ENCODE measurements around the gene ELFN2. TPM values are rescaled to one million over a fixed set of nuclear protein-coding genes. Genes with fewer than 3 reads are reported as not detected.

ELFN2 gene
- total and polyA plus RNA-seq, 2 experiments from 2014 or later: 0.40 to 0.53 TPM

- DNase-seq (ENCODE audit: low spot score): no peak
- Histone ChIP-seq H3K4me1 (ENCODE audit: insufficient read depth) (peaks cover 20% of the 10 kb centered on the region), H3K27ac (no peak overlapping the region), H3K79me2 (no peaks in the 10 kb centered on the region), H3K27me3 (no peaks in the 10 kb centered on the region), H3K4me3 (no peak overlapping the region), H3K4me2 (no peak overlapping the region), H4K20me1 (ENCODE audit: insufficient read depth, poor library complexity, severe bottlenecking) (no peaks in the 10 kb centered on the region), H3K9me2 (replicated peaks; ENCODE audit: insufficient read depth) (no peaks in the 10 kb centered on the region), H2AFZ (no peak overlapping the region), H3K9me3 (ENCODE audit: low read depth) (no peaks in the 10 kb centered on the region), H3K36me3 (replicated peaks; ENCODE audit: insufficient read depth, low read depth) (no peaks in the 10 kb centered on the region)
- TF ChIP-seq EZH2phosphoT487 (IDR thresholded peaks at IDR 0.05; ENCODE audit: low read depth, severe bottlenecking, unreplicated experiment) (no peak), EZH2 (IDR thresholded peaks at IDR 0.05; ENCODE audit: borderline replicate concordance) (no peak)
- TF ChIP-seq, protein P1, sequence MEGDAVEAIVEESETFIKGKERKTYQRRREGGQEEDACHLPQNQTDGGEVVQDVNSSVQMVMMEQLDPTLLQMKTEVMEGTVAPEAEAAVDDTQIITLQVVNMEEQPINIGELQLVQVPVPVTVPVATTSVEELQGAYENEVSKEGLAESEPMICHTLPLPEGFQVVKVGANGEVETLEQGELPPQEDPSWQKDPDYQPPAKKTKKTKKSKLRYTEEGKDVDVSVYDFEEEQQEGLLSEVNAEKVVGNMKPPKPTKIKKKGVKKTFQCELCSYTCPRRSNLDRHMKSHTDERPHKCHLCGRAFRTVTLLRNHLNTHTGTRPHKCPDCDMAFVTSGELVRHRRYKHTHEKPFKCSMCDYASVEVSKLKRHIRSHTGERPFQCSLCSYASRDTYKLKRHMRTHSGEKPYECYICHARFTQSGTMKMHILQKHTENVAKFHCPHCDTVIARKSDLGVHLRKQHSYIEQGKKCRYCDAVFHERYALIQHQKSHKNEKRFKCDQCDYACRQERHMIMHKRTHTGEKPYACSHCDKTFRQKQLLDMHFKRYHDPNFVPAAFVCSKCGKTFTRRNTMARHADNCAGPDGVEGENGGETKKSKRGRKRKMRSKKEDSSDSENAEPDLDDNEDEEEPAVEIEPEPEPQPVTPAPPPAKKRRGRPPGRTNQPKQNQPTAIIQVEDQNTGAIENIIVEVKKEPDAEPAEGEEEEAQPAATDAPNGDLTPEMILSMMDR (IDR thresholded peaks at IDR 0.05; ENCODE audit: poor library complexity): no peak
- WGBS (ENCODE audit: low lambda C conversion rate, missing lambda C conversion rate): 89% methylated on average over 10 of the region's 11 CpGs
Observed at GRCh38 chr22:37404091-37404490, 23.2 kb downstream of the ELFN2 start.

- Histone ChIP-seq H3K27me3 (no peaks in the 10 kb centered on the region), H3K4me1 (ENCODE audit: insufficient read depth) (peaks cover 20% of the 10 kb centered on the region), H3K36me3 (replicated peaks; ENCODE audit: insufficient read depth, low read depth) (no peaks in the 10 kb centered on the region), H3K4me3 (no peak overlapping the region), H3K79me2 (no peaks in the 10 kb centered on the region), H3K9me3 (ENCODE audit: low read depth) (no peaks in the 10 kb centered on the region), H4K20me1 (ENCODE audit: insufficient read depth, poor library complexity, severe bottlenecking) (no peaks in the 10 kb centered on the region), H3K27ac (no peak overlapping the region), H2AFZ (no peak overlapping the region), H3K4me2 (no peak overlapping the region), H3K9me2 (replicated peaks; ENCODE audit: insufficient read depth) (no peaks in the 10 kb centered on the region)
- 69% methylated on average over 20 of the region's 26 CpGs for WGBS (ENCODE audit: low lambda C conversion rate, missing lambda C conversion rate)
- TF ChIP-seq EZH2phosphoT487 (IDR thresholded peaks at IDR 0.05; ENCODE audit: low read depth, severe bottlenecking, unreplicated experiment): no peak
- TF ChIP-seq EZH2 (IDR thresholded peaks at IDR 0.05; ENCODE audit: borderline replicate concordance): no peak
- TF ChIP-seq, protein P1 (IDR thresholded peaks at IDR 0.05; ENCODE audit: poor library complexity): no peak
- DNase-seq (ENCODE audit: low spot score): no peak
Observed at GRCh38 chr22:37403267-37403960, 23.9 kb downstream of the ELFN2 start.

- peaks cover 18% of the 10 kb centered on the region for H3K4me1 ChIP-seq (ENCODE audit: insufficient read depth)
- no peaks in the 10 kb centered on the region for H3K36me3 ChIP-seq (replicated peaks; ENCODE audit: insufficient read depth, low read depth)
- H4K20me1 ChIP-seq (ENCODE audit: insufficient read depth, poor library complexity, severe bottlenecking): no peaks in the 10 kb centered on the region
- no peak overlapping the region for H3K27ac ChIP-seq
- no peak overlapping the region for H2AFZ ChIP-seq
- no peaks in the 10 kb centered on the region for H3K27me3 ChIP-seq
- DNase-seq (ENCODE audit: low spot score): no peak
- TF ChIP-seq EZH2phosphoT487 (IDR thresholded peaks at IDR 0.05; ENCODE audit: low read depth, severe bottlenecking, unreplicated experiment) (no peak), EZH2 (IDR thresholded peaks at IDR 0.05; ENCODE audit: borderline replicate concordance) (no peak)
- TF ChIP-seq, protein P1 (IDR thresholded peaks at IDR 0.05; ENCODE audit: poor library complexity): no peak
- H3K9me3 ChIP-seq (ENCODE audit: low read depth): no peaks in the 10 kb centered on the region
- no peaks in the 10 kb centered on the region for H3K79me2 ChIP-seq
- no peaks in the 10 kb centered on the region for H3K9me2 ChIP-seq (replicated peaks; ENCODE audit: insufficient read depth)
- H3K4me2 ChIP-seq: no peak overlapping the region
- H3K4me3 ChIP-seq: no peak overlapping the region
- WGBS (ENCODE audit: low lambda C conversion rate, missing lambda C conversion rate): 73% methylated on average over 10 of the region's 10 CpGs
Observed at GRCh38 chr22:37402184-37402506, 25.1 kb downstream of the ELFN2 start.
